HG02938 (cell line): Measurements from ENCODE around the gene ARHGAP15.

Source experiments
- ATAC-seq: cut with Tn5 transposase; IDR thresholded peaks from one replicate; pipeline ENCODE4 v1.9.1; 2021; ENCODE audit warnings: mild to moderate bottlenecking, moderate library complexity; ENCODE audit not compliant: unreplicated experiment

ARHGAP15 gene

GRCh38 chr2:143553261-143553660, 424.0 kb downstream of the ARHGAP15 start:
- peak; percentile 78 for ATAC-seq

- ATAC-seq = no peak
Observed at GRCh38 chr2:143558665-143559064, 429.4 kb downstream of the ARHGAP15 start.

GRCh38 chr2:143559147-143559546, 429.9 kb downstream of the ARHGAP15 start:
- no peak for ATAC-seq

- ATAC-seq = no peak
Observed at GRCh38 chr2:143560724-143561123, 431.5 kb downstream of the ARHGAP15 start.

- ATAC-seq = peak; percentile 99
Observed at GRCh38 chr2:143564419-143564818, 435.2 kb downstream of the ARHGAP15 start.

- no peak for ATAC-seq
Observed at GRCh38 chr2:143571747-143572146, 442.5 kb downstream of the ARHGAP15 start.

GRCh38 chr2:143572421-143572820, 443.2 kb downstream of the ARHGAP15 start:
- no peak for ATAC-seq

- ATAC-seq = no peak
Observed at GRCh38 chr2:143574069-143574468, 444.9 kb downstream of the ARHGAP15 start.

GRCh38 chr2:143575340-143575739, 446.1 kb downstream of the ARHGAP15 start:
- ATAC-seq = no peak

- no peak for ATAC-seq
Observed at GRCh38 chr2:143577489-143577888, 448.3 kb downstream of the ARHGAP15 start.

- no peak for ATAC-seq
Observed at GRCh38 chr2:143579456-143579855, 450.2 kb downstream of the ARHGAP15 start.

GRCh38 chr2:143581134-143581533, 451.9 kb downstream of the ARHGAP15 start:
- ATAC-seq = no peak

- no peak for ATAC-seq
Observed at GRCh38 chr2:143582046-143582747, 453.0 kb downstream of the ARHGAP15 start.

- ATAC-seq = no peak
Observed at GRCh38 chr2:143584936-143585335, 455.7 kb downstream of the ARHGAP15 start.

GRCh38 chr2:143586119-143586518, 456.9 kb downstream of the ARHGAP15 start:
- no peak for ATAC-seq

- ATAC-seq = no peak
Observed at GRCh38 chr2:143588746-143589145, 459.5 kb downstream of the ARHGAP15 start.

- no peak for ATAC-seq
Observed at GRCh38 chr2:143594161-143594560, 464.9 kb downstream of the ARHGAP15 start.

- ATAC-seq = no peak
Observed at GRCh38 chr2:143594745-143595144, 465.5 kb downstream of the ARHGAP15 start.

GRCh38 chr2:143600116-143600515, 470.9 kb downstream of the ARHGAP15 start:
- no peak for ATAC-seq

GRCh38 chr2:143601828-143602227, 472.6 kb downstream of the ARHGAP15 start:
- ATAC-seq = no peak

GRCh38 chr2:143603035-143603655, 473.9 kb downstream of the ARHGAP15 start:
- ATAC-seq = no peak

- no peak for ATAC-seq
Observed at GRCh38 chr2:143603846-143604565, 474.8 kb downstream of the ARHGAP15 start.
